NOMO-1 (cell line): ENCODE results near the gene KLHL2.
"Not testable (repeated sequence)": the region's sequence is repeated elsewhere in the genome, so short reads cannot be mapped to it uniquely, and the experiment has no call there.

ENCODE experiments used
- DNase-seq, 2 experiments: peaks; one replicate each; lab custom pipeline; 2025; ENCODE audit not compliant: unreplicated experiment in 2 of 2; lab: John Stamatoyannopoulos, UW

Gene KLHL2

GRCh38 chr4:165207431-165208220 lies at the start of gene KLHL2:
KLHL2 (plus strand) TSS chr4:165207561; CDS start chr4:165207877, 316 bp downstream.
- peak; percentile 65 to 89 for DNase-seq

GRCh38 chr4:165158762-165159161 lies 48.6 kb upstream of the KLHL2 start:
- no peak for DNase-seq

- DNase-seq, result no peak
These were observed 43.1 kb upstream of the KLHL2 start for GRCh38 chr4:165164257-165164656.

GRCh38 chr4:165166872-165167271 lies 40.5 kb upstream of the KLHL2 start:
- DNase-seq, result not testable (repeated sequence)

- no peak for DNase-seq
These were observed 39.7 kb upstream of the KLHL2 start for GRCh38 chr4:165167650-165168049.

GRCh38 chr4:165170819-165171218 lies 36.5 kb upstream of the KLHL2 start:
- no peak for DNase-seq

- DNase-seq, result not testable (repeated sequence)
These were observed 31.9 kb upstream of the KLHL2 start for GRCh38 chr4:165175470-165175869.

- DNase-seq, result no peak
These were observed 31.5 kb upstream of the KLHL2 start for GRCh38 chr4:165175879-165176278.

- DNase-seq, result no peak
These were observed 29.4 kb upstream of the KLHL2 start for GRCh38 chr4:165177725-165178666.

GRCh38 chr4:165184220-165184619 lies 23.1 kb upstream of the KLHL2 start:
- no peak for DNase-seq

- DNase-seq, result not testable (repeated sequence)
These were observed 22.4 kb upstream of the KLHL2 start for GRCh38 chr4:165184998-165185397.

GRCh38 chr4:165185448-165185847 lies 21.9 kb upstream of the KLHL2 start:
- DNase-seq, result no peak

GRCh38 chr4:165190591-165191347 lies 16.6 kb upstream of the KLHL2 start:
- no peak for DNase-seq

- no peak for DNase-seq
These were observed 16.1 kb upstream of the KLHL2 start for GRCh38 chr4:165191348-165191656.

- no peak for DNase-seq
These were observed 15.4 kb upstream of the KLHL2 start for GRCh38 chr4:165191814-165192499.

- DNase-seq, result no peak
These were observed 14.9 kb upstream of the KLHL2 start for GRCh38 chr4:165192500-165192898.

GRCh38 chr4:165192956-165193355 lies 14.4 kb upstream of the KLHL2 start:
- no peak for DNase-seq

GRCh38 chr4:165194368-165194767 lies 13.0 kb upstream of the KLHL2 start:
- no peak for DNase-seq

GRCh38 chr4:165198329-165198728 lies 9.0 kb upstream of the KLHL2 start:
- DNase-seq, result no peak

GRCh38 chr4:165199286-165199685 lies 8.1 kb upstream of the KLHL2 start:
- DNase-seq, result no peak
